IPS DF 4.7 (cell line): ENCODE data around the gene PRAMEF1.
"Not testable (repeated sequence)": the region's sequence is repeated elsewhere in the genome, so short reads cannot be mapped to it uniquely, and the experiment has no call there.

ENCODE experiments used
- DNase-seq: peaks from one replicate; pipeline ENCODE4 v3.0.0-alpha.2; 2013; ENCODE audit warnings: low spot score; ENCODE audit errors: extremely low read depth

PRAMEF1 gene, protein sequence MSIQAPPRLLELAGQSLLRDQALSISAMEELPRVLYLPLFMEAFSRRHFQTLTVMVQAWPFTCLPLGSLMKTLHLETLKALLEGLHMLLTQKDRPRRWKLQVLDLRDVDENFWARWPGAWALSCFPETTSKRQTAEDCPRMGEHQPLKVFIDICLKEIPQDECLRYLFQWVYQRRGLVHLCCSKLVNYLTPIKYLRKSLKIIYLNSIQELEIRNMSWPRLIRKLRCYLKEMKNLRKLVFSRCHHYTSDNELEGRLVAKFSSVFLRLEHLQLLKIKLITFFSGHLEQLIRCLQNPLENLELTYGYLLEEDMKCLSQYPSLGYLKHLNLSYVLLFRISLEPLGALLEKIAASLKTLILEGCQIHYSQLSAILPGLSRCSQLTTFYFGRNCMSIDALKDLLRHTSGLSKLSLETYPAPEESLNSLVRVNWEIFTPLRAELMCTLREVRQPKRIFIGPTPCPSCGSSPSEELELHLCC

DNA sequence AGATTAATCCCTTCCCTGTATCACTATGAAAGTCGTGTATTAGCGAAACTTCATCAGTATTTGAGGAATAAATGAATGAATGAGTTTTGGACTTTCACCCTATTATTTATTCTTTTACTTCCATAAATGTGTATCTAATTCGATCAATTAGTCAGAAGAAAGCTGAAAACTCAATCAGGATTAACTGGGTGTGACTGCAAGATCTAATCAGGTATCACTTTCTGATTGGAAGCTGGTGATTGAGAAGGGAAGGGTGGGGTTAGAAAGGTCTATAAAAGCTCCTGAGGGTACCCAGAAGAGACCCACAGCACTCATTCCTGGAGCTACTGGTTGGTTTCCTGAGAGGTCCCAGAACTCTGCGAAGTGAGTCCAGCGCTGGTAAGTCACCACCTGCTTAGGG is at the start of gene PRAMEF1:
PRAMEF1 (plus strand) TSS at position 301 of the 400 bp plus-strand sequence. CDS start 1,831 bp downstream, outside the sequence.
- DNase-seq, result not testable (repeated sequence)

DNA sequence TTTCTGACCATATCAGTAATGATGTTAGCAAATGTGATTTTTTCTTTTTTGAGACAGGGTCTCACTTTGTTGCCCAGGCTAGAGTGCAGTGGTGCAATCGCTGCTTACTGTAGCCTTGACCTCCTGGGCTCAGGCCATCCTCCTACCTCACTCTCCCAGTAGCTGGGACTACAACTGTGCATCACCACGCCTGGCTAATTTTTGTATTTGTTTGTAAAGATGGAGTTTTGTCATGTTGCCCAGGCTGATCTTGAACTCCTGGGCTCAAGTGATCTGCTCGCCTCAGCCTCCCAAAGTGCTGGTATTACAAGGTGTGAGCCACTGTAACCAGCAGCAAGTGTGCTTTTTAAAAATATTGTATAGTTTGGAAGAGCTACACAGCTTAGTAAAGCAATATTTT is 49.3 kb upstream of the PRAMEF1 start:
- no peak for DNase-seq

DNA sequence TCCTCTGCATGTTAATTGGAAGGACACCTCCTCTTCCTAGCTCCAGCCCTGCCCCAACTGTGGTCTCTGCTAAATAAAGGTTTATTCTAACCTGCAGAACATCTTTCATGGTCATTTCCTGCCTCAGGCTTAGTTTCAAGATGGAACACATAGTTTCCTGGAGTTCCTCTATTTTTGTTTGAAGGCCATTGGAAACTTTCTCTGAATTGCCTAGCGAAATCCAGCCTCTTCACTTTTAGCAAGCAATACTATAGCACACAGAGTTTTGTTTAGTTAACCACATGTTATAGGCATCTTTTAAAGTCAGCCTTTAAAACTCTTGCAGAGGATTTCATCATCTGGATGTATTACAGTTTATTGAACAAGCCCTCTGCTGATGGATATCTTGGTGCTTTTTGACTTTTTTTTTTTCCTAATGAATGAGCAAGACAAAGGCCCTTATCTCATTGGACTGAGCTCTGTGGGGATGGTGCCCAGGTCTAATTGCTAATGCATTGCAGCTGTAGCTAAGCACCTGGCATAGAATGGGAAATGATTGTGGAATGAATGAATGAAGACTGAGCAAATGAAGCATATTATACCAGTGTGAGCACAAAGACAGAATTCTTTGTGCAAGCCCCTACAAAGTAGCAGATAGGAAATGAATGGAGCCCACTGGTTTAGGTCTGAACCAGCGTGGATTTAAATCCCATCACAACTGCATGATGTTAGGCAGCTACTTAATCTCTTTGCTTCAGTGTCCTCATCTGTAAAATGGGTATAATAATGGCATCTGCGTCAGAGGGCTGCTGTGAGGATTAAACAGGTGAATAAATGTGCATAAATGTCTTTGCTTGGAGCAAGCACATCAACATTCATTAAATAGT is 45.8 kb upstream of the PRAMEF1 start:
- no peak for DNase-seq

DNA sequence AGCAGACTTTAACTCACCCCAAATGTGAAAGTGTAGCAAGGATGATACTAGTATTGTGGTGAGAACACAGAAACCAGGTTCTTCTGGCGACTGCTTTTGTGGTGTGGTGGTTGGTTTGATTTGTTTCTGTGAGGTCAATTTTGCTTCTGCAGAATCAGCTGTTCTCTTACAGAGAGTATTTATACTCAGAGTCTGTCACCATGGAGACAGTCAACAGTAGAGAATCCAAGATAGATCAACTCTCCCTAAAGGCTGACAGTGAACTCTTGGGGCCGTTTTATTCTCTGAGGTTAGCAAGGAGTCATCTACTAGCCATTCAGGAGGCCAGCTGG is 45.2 kb upstream of the PRAMEF1 start, which contains the start of gene CFAP107:
CFAP107 (plus strand) TSS at position 209 of the 332 bp plus-strand sequence. CDS start 231 bp downstream, outside the sequence.
- DNase-seq, result no peak

DNA sequence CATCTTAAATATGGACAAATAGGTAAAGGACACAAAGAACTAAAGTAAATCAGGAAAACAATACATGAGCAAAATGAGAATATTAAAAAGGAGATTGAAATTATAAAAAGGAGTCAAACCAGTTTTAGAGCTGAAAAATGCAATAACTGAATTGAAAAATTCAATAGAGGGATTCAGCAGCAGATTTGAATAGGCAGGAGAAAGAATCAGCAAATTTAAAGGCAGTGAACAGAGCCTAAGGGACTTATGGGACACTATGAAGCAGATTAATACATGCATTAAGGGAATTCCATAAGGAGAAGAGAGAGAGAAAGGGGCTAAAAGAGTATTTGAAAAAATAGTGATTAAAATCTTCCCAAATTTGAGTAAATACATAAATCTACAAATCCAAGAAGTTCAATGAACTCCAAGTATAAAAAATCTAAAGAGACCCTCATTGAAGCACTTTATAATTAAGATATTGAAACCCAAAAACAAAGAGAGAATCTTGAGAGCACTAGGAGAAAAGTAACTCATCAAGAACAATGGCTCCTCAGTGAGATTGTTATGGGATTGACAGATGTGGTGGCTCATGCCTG is 42.3 kb upstream of the PRAMEF1 start:
- DNase-seq, result no peak

DNA sequence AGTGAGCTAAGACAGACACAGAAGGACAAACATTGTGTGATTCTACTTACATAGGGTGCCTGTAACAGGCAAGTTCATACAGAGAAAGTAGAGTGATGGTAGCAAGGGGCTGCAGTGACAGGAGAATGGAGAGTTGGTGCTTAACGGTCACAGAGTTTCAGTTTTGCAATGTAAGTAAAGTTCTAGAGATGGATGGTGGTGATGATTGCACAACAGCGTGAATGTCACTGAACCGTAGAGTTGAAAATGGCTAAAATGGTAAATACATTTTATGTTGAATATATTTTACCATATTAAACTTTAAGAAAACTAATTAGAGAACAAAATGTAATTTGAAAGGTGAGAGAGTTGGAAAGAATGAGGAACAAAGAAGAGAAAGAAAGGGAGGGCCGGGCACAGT is 36.5 kb upstream of the PRAMEF1 start:
- DNase-seq, result no peak

DNA sequence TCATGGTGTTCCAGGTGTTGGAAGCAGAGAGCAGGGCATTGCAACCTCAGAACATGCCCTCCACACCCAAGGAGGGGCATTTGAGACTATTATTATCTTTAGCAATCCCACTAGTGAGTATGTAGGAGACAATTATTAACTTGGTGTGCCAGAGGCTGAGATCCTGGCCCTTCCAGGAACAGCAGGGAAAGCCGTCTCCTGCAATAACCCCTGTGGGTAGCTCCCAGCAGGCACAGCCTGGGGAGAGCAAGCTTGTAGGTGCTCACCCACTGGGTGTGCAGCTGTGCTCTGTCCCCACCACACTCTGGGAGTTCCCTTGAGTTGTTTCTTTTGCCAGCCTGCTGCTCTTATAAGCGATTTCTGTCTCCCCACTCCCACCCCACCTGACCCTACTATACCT is 34.9 kb upstream of the PRAMEF1 start:
- DNase-seq, result no peak

DNA sequence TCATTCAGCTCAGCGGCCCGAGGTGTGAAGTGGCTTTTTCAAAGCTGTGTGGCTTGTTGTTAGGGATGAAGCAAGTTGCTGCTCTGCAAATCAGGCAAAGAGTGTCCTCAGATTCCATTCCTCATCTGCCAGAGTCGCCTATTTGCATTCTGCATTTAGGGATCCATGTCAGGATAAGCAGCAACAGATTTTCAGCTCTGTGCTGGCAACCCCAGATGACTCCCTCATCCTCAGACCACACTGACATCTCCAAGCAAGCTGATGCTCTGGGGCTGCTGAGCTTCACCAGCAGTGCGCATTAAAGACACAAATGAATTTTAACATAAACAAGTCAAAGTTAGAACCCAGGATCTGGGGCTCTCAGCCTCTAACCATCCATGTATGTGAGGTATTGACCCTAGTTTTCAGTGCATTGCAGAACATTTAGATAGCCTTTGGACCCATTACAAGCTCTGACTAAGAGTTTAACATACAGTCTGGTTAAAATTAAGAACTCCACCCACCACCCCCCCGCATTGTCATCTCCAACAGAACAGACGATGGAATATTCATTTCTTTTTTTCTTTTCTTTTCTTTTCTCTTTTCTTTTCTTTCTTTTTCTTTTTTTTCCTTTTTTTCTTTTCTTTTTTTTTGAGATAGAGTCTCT is 34.3 kb upstream of the PRAMEF1 start:
- DNase-seq, result no peak

DNA sequence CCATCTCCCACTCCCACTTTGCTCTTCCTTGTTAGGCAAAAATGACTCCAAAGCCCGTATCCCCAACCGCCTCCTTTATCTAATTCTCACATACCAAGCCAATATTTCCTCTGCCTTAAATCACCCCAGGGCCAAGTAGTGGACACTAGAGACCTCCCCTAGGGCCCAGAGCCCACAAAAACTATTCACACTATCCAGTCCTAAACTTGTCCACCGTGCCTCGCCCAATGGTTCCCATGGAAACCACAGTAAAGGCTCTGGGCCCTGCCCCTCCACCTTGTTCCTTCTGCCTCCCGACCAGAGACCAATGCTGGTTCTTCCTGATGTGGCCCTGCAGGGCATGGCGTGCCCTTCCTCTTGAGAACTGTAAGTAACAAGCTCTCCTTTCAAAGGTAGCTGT is 33.4 kb upstream of the PRAMEF1 start:
- no peak for DNase-seq

DNA sequence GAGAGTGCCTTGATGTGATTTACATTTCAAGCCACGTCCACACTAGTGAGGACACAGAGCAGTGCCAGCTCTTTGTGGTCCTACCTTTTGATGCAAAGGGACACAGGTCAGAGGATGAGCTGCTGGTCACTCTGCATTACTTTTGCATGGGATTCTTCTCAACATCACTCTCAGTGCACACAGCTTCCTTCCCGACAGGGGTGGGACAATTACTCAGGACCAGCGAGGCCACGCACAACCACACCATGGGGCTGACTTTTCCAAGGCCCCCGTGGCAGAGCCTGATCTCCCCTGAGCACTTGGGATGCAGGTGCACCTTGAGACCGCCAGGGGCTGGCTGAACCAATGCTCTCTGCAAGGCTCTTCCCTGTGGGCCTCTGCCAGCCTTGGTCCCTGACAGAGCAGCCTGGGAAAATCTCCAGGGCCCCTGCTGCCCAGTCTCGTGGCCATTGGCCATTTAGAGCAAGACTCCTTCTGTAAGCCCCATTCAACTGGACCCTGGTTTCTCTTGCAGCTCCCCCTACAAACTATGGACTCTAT is 30.9 kb upstream of the PRAMEF1 start:
- no peak for DNase-seq

DNA sequence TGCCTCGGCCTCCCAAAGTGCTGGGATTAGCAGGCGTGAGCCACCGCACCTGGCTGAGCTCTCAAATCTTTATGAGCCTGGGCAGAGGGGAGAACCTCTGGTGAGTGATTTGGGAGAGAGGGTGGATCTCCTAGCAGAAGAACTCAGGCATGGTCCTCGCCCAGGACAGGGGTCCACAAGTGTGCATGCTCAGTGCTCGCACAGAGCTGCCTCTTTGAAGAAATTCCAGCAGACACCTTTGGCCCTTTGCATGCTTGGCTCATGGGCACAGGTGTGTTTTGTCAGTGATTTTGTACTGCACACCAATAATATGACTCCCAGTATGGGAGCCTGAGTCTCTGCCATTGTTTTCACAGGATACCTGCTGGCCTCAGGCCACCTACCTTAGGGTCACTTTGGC is 29.4 kb upstream of the PRAMEF1 start:
- no peak for DNase-seq

DNA sequence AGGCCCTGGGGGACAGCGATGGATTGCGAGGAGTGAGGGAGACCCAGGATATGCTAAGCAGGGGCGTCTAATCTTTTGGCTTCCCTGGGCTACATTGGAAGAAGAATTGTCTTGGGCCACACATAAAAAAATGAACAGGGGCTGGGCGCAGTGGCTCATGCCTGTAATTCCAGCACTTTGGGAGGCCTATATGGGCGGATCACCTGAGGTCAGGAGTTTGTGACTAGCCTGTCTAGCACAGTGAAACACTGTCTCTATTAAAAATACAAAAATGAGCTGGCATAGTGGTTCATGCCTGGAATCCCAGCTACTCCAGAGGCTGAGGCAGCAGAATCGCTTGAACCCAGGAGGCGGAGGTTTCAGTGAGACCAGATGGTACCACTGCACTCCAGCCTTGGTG is 28.4 kb upstream of the PRAMEF1 start:
- no peak for DNase-seq

DNA sequence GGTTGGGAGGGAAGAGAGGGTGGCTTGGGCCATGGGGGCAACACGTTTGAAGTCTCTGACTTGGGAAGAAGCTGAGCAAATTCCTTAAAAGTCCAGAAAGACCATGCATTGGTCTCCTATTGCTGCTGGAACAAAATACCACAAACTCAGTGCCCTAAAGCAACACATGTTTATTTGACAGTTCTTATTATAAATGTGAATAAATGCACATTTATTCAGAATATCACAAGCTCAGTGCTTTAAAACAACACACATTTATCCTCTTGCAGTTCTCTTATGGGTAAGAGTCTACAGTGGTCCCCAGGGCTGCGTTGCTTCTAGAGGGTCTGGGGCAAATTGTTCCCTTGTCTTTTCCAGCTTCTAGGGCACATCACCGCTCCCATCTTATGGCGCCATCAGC is 27.7 kb upstream of the PRAMEF1 start:
- DNase-seq, result no peak

DNA sequence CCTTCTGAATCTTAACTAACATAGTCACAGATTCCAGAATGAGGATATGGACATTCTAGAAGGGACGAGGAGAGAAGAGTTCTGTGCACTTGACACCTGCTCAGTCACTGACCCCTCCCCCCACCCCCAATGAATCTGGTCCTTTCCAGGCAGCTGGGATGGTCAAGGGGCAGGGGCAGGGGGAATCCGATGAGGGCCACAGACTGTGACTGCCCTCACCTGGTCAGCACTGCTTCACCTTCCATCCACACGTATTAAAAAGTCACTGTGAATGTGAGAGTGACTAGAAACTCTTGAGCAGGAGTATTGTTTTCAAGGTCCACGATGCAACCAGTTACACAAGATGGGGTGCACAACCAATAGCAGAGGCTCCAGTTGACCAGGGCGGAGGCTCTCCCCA is 27.2 kb upstream of the PRAMEF1 start:
- no peak for DNase-seq

DNA sequence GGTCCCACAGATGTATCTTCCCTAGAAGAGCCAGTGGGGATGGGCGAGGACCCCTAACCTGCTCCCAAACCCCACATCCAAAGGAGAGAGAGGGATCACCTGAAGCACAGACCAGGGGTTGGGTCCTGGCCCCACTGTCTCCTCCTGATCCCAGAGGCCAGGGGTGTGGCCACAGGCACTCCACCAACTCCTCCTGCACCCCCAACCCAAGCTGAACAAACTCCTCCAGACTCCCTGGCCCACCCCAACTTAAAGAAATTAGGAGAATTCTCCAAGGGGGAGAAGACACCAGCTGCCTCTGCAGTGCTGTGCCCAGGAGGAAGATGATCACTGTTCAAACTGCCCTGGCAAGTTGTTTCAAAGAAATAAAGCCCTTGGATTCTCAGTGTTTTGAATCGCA is 22.2 kb upstream of the PRAMEF1 start:
- DNase-seq, result no peak

DNA sequence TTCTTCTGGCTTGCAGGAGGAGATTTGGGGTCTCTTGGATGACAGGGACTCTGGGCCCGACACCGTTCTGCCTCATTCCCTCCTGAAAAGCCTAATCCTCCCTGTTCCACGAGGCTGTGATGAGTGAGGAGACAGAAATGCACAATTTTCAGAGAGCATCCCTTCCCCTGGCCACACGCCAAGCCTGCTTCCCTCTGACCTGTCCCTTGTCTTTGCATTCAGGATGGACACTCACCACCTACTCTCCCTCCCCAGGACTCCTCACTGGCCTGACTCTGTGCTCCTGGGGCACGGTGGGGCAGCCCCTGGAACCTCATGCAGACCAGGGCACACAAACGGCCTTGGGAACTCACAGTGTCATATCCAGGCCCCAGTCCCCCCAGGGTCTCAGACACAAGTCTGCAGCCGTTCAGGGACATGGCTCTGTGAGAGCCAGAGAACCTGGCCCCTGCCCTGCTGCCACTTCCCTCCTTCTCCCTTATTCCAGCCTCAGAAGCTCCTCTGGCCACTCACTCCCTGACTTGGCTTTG is 21.2 kb upstream of the PRAMEF1 start:
- no peak for DNase-seq

DNA sequence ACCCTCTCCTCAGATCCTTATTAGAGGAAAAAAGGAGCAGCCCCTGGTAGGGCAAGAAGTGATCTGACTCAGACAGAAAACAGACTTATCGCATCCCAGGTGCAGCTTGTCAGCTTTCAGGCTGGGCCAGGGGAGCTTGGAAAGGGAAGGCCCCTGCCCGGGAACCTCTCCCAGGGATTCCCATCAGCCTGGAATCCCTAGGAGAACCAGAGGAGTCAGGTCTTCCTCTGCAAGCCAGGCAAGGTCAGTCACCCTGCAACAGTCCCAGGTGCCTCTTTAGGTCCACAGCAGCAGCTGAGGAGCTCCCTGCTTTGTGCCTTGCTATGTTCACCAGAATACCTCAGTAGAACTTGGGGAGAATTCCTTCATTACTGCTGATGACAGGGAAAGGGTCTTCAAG is 20.6 kb upstream of the PRAMEF1 start:
- no peak for DNase-seq

DNA sequence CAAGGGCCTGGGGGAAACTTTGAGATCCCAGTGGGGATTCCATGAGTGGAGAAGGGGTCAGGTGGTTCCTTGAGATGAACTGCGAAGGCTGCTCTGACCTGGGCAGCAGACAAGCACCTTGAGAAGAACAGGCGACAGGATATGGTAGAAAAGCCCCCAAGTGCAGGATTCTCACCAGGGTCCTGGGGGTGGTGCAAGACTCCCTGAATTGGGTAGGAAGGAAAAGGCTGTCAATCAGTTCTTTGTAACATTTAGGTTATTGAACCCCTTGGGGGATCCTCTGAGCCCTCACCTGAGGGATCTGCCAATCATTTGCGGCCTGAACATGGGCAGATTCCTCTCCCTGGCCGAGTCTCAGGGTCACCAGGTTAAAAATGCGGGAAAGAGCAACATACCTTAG is 20.0 kb upstream of the PRAMEF1 start:
- no peak for DNase-seq

DNA sequence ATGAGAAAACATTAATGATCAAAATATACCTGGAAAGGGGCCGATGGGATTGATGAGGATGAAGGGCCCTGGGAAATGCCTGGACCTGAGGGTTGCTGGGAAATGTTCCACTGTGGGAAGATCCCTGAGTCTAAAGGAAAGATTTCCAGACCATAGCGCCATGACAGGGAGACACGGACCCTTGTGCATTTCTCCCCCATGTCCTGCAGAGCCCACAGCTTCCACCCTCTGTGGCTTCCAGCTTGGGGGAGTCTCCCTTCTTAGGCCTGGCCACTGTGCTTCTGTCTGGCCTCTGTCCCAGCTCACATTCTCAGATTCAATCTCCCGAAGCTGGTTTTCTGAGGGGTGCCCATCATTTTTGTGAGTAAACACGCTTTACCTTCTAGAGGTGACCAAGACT is 18.7 kb upstream of the PRAMEF1 start:
- DNase-seq, result no peak

DNA sequence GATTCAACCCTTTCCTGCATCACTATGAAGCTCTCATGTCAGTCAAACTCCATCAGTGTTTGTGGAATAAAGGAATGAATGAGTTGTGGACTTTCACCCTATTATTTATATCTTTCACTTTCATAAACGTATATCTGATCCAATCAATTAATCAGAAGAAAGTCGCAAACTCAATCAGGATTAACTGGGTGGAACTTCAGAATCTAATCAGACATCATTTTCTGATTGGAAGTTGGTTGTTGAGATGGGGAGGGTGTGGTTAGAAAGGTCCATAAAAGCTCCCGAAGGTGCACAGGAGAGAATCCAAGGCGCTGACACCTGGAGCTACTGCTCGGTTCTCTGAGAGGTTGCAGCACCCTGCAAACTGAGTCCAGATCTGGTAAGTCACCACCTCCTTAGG is 17.8 kb upstream of the PRAMEF1 start, which contains the start of gene PRAMEF12:
PRAMEF12 (plus strand) TSS at position 301 of the 400 bp plus-strand sequence. CDS start 1,130 bp downstream, outside the sequence.
- no peak for DNase-seq

DNA sequence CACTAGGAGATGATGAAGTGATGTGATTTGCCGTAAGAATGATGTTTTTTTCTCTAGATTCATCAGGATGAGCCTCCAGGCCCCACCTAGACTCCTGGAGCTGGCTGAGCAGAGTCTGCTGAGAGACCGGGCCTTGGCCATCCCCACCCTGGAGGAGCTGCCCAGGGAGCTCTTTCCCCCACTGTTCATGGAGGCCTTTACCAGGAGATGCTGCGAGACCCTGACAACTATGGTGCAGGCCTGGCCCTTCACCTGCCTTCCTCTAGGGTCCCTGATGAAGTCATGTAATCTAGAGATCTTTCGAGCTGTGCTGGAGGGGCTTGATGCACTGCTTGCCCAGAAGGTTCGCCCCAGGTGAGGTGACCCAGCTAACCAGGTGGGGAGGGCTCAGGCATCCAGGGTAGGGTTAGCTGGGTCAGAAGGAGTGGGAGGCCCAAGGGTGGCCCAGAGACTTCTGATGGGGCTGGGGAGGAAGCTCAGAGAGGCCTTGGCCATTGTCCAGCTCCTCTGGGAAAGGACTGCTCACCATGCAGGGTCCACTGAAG is 16.3 kb upstream of the PRAMEF1 start:
- DNase-seq, result no peak
